ENCODE measurements around the gene KANSL2. TPM values are rescaled to one million over a fixed set of nuclear protein-coding genes. Genes with fewer than 3 reads are reported as not detected.
A peak's percentile ranks its signal among the peaks of the same experiment; 100 is the strongest.

KANSL2 gene
- total RNA-seq, 1 experiment from 2014 or later: 56.6 TPM

GRCh38 chr12:48717252-48717695 lies 35.2 kb upstream of the KANSL2 start:
- H3K4me1 ChIP-seq (ENCODE audit: insufficient read depth, low read length): no peaks in the 10 kb centered on the region; the same call in 1 of the 2 replicates
- H3K4ac ChIP-seq (ENCODE audit: low read depth, low read length): no peak overlapping the region
- H3K18ac ChIP-seq (ENCODE audit: insufficient read length, low read depth, low read length): peak overlapping the region; percentile 10
- H3K23ac ChIP-seq (ENCODE audit: insufficient read length, low read depth, low read length): no peak overlapping the region
- no peak overlapping the region for H2BK15ac ChIP-seq (ENCODE audit: low read depth, low read length)
- peaks cover 15% of the 10 kb centered on the region; the same call in 1 of the 2 replicates for H3K79me2 ChIP-seq (ENCODE audit: insufficient read depth, low read length)
- H3K14ac ChIP-seq (ENCODE audit: insufficient read depth, low read length): peak overlapping the region; percentile 83; the same call in 1 of the 2 replicates
- no peak overlapping the region for H3K56ac ChIP-seq (ENCODE audit: insufficient read length, low read depth, low read length)
- H3K9ac ChIP-seq (ENCODE audit: extremely low read depth, insufficient read length, low read length): peak overlapping the region; percentile 67
- peaks cover 4% of the 10 kb centered on the region for H3K23me2 ChIP-seq (ENCODE audit: insufficient read length, low read depth, low read length, poor library complexity, severe bottlenecking)
- no peak overlapping the region for H2BK5ac ChIP-seq (ENCODE audit: insufficient read length, low read length)
- H2BK12ac ChIP-seq (ENCODE audit: insufficient read length, low read depth, low read length): no peak overlapping the region
- no peak overlapping the region for H4K8ac ChIP-seq (replicated peaks; ENCODE audit: insufficient read length, low read depth, low read length)
- peak overlapping the region; percentile 61 for H3K4me2 ChIP-seq (ENCODE audit: insufficient read depth, insufficient read length, low read length)
- H4K20me1 ChIP-seq (ENCODE audit: control insufficient read depth, insufficient read depth, insufficient read length): no peaks in the 10 kb centered on the region
- no peak overlapping the region for H4K5ac ChIP-seq (ENCODE audit: insufficient read length, low read depth, low read length)
- peaks cover 30 to 43% (median 41%) of the 10 kb centered on the region in 3 experiments for H3K36me3 Mint-ChIP-seq (ENCODE audit: insufficient read depth in 1 of 3, low read depth in 3 of 3)
- peak overlapping the region; percentile 88 to 97 for H3K4me3 Mint-ChIP-seq
- TF ChIP-seq, protein P1, sequence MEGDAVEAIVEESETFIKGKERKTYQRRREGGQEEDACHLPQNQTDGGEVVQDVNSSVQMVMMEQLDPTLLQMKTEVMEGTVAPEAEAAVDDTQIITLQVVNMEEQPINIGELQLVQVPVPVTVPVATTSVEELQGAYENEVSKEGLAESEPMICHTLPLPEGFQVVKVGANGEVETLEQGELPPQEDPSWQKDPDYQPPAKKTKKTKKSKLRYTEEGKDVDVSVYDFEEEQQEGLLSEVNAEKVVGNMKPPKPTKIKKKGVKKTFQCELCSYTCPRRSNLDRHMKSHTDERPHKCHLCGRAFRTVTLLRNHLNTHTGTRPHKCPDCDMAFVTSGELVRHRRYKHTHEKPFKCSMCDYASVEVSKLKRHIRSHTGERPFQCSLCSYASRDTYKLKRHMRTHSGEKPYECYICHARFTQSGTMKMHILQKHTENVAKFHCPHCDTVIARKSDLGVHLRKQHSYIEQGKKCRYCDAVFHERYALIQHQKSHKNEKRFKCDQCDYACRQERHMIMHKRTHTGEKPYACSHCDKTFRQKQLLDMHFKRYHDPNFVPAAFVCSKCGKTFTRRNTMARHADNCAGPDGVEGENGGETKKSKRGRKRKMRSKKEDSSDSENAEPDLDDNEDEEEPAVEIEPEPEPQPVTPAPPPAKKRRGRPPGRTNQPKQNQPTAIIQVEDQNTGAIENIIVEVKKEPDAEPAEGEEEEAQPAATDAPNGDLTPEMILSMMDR (conservative IDR thresholded peaks at IDR 0.05): no peak
- H2BK120ac ChIP-seq (ENCODE audit: low read depth, low read length, poor library complexity, severe bottlenecking): no peak overlapping the region
- H3K9me3 Mint-ChIP-seq: peaks cover 21 to 25% of the 10 kb centered on the region in 2 experiments
- H3K27ac Mint-ChIP-seq: peak overlapping the region; percentile 96 to 100 (median 99)
- peaks cover 2% of the 10 kb centered on the region; the same call in 1 of the 2 replicates for H3K27me3 Mint-ChIP-seq (ENCODE audit: low read depth)
- H3K79me1 ChIP-seq (ENCODE audit: insufficient read depth, low read depth, low read length, poor library complexity, severe bottlenecking): no peaks in the 10 kb centered on the region
- H2AFZ ChIP-seq (ENCODE audit: low read length): peak overlapping the region; percentile 33
- no CpG with 5 or more reads among the region's 21 CpGs for whole genome bisulfite sequencing (ENCODE audit: extremely low coverage, insufficient read length, low lambda C conversion rate)
- peak overlapping the region; percentile 34 for H2BK20ac ChIP-seq (ENCODE audit: low read depth, low read length, poor library complexity, severe bottlenecking)
- DNase-seq: no peak
- H3T11ph ChIP-seq (ENCODE audit: low read length): no peak overlapping the region
- H4K91ac ChIP-seq (ENCODE audit: insufficient read length, low read depth, low read length): no peak overlapping the region
- peak overlapping the region; percentile 21 for H3K27ac ChIP-seq (ENCODE audit: insufficient read length, low read depth, low read length)
- H3K27me3 ChIP-seq (ENCODE audit: insufficient read depth, low read length): no peaks in the 10 kb centered on the region
- no peak overlapping the region for H2AK5ac ChIP-seq (ENCODE audit: insufficient read length, low read length)
- peaks cover 9 to 11% of the 10 kb centered on the region in 2 experiments for H3K4me1 Mint-ChIP-seq
- H3K9me3 ChIP-seq (ENCODE audit: control insufficient read depth, low read depth, low read length): no peaks in the 10 kb centered on the region

Data from H9 (cell line).